NCI-H774 (cell line): Measurements from ENCODE around the gene PNO1.
A peak's percentile ranks its signal among the peaks of the same experiment; 100 is the strongest.
"Not testable (repeated sequence)": the region's sequence is repeated elsewhere in the genome, so short reads cannot be mapped to it uniquely, and the experiment has no call there.

Experiments
- DNase-seq: peaks from one replicate; lab custom pipeline; 2025; lab: John Stamatoyannopoulos, UW

Gene PNO1

GRCh38 chr2:68157402-68158133 is at the start of gene PNO1:
Gene PNO1 (plus strand): TSS chr2:68157888. CDS start chr2:68157935, 47 bp downstream.
- DNase-seq = peak; percentile 90

DNA sequence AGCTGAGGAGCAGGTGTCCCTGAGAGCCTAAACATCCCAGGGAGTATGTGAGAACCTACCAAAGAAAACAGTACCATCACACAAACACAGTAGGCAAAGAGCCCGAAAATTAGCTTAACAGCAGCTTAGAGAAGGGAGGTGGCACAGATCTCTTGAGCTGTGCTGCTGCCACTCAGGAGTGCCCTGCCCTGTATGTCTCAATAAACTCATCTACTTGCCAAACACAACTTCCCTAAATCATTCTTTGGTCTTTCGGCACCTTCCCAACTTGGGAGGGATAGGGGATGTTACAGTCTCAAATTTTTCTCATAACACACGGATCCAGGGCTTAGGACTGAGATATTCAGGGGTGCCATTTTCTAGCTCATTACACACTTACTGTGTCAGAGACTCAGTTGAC is 49.6 kb upstream of the PNO1 start:
- DNase-seq = no peak

- no peak for DNase-seq
Observed at GRCh38 chr2:68110102-68110501, 47.6 kb upstream of the PNO1 start.

DNA sequence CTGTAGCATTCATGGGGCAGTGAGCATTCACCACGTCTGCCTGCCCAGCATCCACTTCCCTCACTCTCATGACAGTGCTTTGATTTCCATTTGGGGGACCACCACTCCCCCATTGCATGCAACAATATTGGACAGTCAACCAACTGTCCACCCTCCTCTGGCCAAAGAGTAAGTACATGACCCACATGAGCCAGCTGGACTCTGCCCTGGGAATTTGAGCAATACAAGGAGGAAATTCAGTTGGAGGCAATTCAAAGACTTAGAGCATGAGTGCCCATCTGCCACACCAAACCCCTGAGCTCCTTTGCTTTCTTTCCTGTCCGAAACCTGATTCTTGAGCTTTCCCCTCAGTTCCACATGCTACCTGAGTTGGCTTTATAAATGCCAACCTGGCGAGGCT is 41.7 kb upstream of the PNO1 start:
- no peak for DNase-seq

DNA sequence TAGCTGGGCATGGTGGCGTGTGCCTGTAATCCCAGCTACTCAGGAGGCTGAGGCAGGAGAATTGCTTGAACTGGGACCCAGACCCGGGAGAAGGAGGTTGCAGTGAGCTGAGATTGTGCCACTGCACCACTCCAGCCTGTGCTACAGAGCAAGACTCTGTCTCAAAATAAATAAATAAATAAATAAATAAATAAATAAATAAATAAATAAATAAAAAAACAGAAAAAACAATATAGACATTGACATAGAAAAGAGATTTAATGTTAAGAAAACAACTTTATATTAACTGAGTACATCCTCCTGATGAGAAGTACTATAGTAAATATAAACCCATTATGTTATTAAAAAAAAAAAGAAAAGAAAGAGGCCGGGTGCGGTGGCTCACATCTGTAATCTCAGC is 39.8 kb upstream of the PNO1 start:
- DNase-seq = not testable (repeated sequence)

- no peak for DNase-seq
Observed at GRCh38 chr2:68118816-68119215, 38.9 kb upstream of the PNO1 start.

GRCh38 chr2:68119504-68119903 is 38.2 kb upstream of the PNO1 start:
- DNase-seq = no peak

GRCh38 chr2:68121873-68122679 is 35.6 kb upstream of the PNO1 start:
- peak; percentile 57 for DNase-seq

DNA sequence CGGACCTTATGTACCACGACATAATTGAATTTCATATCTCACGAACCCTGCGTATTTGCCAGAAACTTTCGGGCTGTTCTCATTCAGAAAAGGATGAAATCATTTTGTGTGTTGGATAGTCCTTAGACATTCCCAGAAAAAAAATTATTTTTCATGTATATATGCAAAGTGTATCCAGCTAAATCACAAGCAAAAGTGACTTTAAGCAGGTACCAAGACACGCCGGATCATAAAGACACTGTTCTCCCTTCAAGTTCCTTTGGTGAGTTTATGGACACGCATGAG is 35.1 kb upstream of the PNO1 start:
- DNase-seq = no peak

GRCh38 chr2:68124321-68124720 is 33.4 kb upstream of the PNO1 start:
- no peak for DNase-seq

- DNase-seq = no peak
Observed at GRCh38 chr2:68125821-68126220, 31.9 kb upstream of the PNO1 start.

DNA sequence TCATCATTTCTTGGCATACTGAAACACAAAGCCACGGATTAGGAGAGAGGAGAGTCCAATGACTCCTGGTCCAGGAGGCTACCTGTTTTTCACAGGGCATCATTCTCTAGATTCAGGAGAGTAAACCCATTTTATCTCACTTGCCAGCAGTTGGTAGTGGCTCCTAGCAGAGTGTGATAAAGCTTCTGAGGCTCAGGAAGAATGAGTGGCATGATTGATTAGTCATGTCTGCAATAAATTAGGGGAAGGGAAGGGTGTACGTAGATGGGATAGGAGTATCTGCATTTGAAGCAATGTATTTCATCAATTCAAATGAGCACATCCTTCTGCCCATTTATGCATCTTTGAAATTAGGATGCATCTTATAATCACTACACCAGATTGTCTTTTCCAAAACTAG is 31.1 kb upstream of the PNO1 start:
- DNase-seq = no peak

- DNase-seq = no peak
Observed at GRCh38 chr2:68127358-68128242, 30.1 kb upstream of the PNO1 start.

GRCh38 chr2:68134120-68134519 is 23.6 kb upstream of the PNO1 start:
- no peak for DNase-seq

GRCh38 chr2:68134554-68134953 is 23.1 kb upstream of the PNO1 start:
- DNase-seq = no peak

DNA sequence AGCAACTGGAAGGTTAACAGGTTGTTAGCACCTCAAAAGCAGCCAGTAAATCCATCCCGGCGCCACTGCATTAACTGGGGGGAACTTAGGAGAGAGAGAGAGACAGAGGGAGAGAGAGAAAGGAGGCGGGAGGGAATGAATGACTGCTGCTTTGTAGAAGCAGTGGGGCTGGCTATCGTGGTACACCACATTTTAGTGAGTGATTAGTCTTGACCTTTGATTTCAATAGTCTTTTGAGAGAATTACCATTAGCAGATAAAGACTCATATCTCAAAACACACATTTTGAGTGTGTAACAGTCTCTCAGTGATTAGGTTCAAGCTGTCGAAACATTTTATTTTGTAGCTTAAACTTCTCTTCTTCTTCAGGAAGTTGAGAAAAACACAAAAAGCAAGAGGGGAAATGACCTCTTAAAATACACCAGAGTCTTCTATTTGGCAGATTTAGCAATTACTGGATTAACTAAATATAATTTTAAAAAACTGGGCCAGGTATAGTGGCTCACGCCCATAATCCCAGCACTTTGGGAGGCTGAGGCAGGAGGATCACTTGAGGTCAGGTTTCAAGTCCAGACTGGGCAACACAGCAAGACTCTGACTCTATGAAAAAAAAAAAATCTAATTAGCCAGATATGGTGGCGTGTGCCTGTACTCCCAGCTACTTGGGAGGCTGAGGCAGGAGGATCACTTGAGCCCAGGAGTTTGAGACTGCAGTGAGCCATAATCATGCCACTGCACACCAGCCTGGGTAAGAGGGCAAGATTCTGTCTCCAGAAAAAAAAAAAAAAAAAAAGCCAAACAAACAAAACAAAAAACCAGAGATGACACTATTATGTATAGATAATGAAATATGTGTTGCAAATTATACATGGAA is 22.0 kb upstream of the PNO1 start:
- no peak for DNase-seq

- no peak for DNase-seq
Observed at GRCh38 chr2:68141875-68142274, 15.8 kb upstream of the PNO1 start.

DNA sequence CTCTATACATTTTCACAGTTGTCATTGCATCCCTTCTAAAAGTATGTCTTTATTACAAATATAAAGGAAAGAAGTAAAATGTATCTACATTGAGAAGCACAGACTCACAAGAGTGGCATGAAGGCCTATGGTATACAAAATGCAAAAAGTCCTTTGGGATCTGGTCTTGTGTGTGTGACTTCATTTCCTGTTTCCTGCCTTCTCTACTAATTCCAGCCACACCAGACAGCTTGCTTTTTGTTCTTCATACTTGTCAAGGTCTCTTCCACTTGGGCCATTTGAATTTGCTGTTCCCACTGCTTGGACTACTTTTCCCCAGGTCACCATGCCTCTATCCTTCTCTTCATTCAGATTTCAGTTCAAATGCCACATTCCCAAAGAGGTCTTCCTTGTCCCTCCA is 6.7 kb upstream of the PNO1 start:
- DNase-seq = no peak

- DNase-seq = no peak
Observed at GRCh38 chr2:68152681-68153347, 4.9 kb upstream of the PNO1 start.

DNA sequence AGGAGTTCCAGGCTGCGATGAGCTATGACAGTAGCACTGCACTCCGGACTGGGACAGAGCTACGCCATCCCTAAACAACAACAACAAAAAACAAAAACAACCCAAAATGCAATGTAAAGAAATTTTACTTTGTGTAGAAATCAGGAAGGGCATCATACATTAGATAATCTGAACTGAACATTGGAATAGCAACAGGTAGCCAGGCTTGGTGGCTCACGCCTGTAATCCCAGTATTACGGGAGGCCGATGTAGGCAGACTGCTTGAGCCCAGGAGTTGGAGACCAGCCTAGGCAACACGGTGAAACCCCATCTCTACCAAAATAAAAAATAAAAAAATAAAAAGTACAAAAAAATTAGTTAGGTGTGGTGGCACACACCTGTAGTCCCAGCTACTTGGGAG is 2.1 kb upstream of the PNO1 start:
- DNase-seq = no peak

- no peak for DNase-seq
Observed at GRCh38 chr2:68156419-68156818, 1.3 kb upstream of the PNO1 start.
